Activated naive CD8-positive, alpha-beta T cell treated with anti-CD3 and anti-CD28 coated beads, Interleukin-2, amount 10 ng/mL, durations not matched to agents 7 days and 5 days (primary cell): ENCODE results near the gene EIF2B2. TPM values are rescaled to one million over a fixed set of nuclear protein-coding genes. Genes with fewer than 3 reads are reported as not detected.

Source experiments
- ATAC-seq: fragments of 150-1000 bp; cut with Tn5 transposase; one replicate; pipeline ENCODE4 v1.10.0; 2021; ENCODE audit warnings: low read depth, moderate library complexity
- POLR2A ChIA-PET: fragments of 350-600 bp; sonication (Branson Sonifier 250); formaldehyde crosslinking; loops from one replicate; lab custom pipeline; 2021; ENCODE audit warnings: antibody characterized with exemption; lab: Charles Lee
- DNase-seq: peaks from one replicate; pipeline ENCODE4 v3.0.0; 2021
- H3K27ac Mint-ChIP-seq: one replicate; pipeline ENCODE4 v1.8.0; 2022; ENCODE audit warnings: mild to moderate bottlenecking, mixed read lengths
- H3K27me3 Mint-ChIP-seq: one replicate; pipeline ENCODE4 v1.8.0; 2022; ENCODE audit warnings: mild to moderate bottlenecking, moderate library complexity, mixed read lengths
- H3K36me3 Mint-ChIP-seq: one replicate; pipeline ENCODE4 v1.8.0; 2021; ENCODE audit warnings: mild to moderate bottlenecking, mixed read lengths
- H3K4me1 Mint-ChIP-seq: one replicate; pipeline ENCODE4 v1.8.0; 2021; ENCODE audit warnings: mixed read lengths
- H3K4me3 Mint-ChIP-seq: one replicate; pipeline ENCODE4 v1.8.0; 2022; ENCODE audit warnings: mild to moderate bottlenecking, moderate library complexity, mixed read lengths
- H3K9me3 Mint-ChIP-seq: one replicate; pipeline ENCODE4 v1.8.0; 2021; ENCODE audit warnings: mixed read lengths
- total RNA-seq, 2 experiments: library from RNA; stranded (reverse); gene quantifications; one replicate each; pipeline ENCODE4 v1.2.3, GENCODE V29; 2021

EIF2B2 gene
- 10 to 100 TPM; 35.4 to 37.2 TPM for total RNA-seq

- H3K36me3 Mint-ChIP-seq = peaks cover 26% of the 10 kb centered on the region
- peak within 1 kb of the TSS; percentile 95 for H3K4me3 Mint-ChIP-seq
- peaks cover 7% of the 10 kb centered on the region for H3K27me3 Mint-ChIP-seq
- H3K4me1 Mint-ChIP-seq = peaks cover 30% of the 10 kb centered on the region
- H3K9me3 Mint-ChIP-seq = peaks cover 3% of the 10 kb centered on the region
- ATAC-seq (peak; percentile 98), DNase-seq (peak; percentile 98)
- POLR2A ChIA-PET = interaction anchor here (0.7 to 1.8 kb wide), 6 partner anchors 11 to 122 kb away, joined by 3 to 9 read pairs (median 4); partner anchors contain the start of genes ACYP1 and MLH3
- H3K27ac Mint-ChIP-seq = peak within 1 kb of the TSS; percentile 84
Measured at GRCh38 chr14:75002392-75003249, at the start of gene EIF2B2. Gene EIF2B2, plus strand, starts transcription at chr14:75002921. Its CDS starts 70 bp downstream, at chr14:75002991.

GRCh38 chr14:74953686-74954085 lies 49.0 kb upstream of the EIF2B2 start:
- H3K4me3 Mint-ChIP-seq = no peak overlapping the region
- no peak for DNase-seq
- POLR2A ChIA-PET = interaction anchor here (1.0 to 1.4 kb wide), 2 partner anchors 7 to 12 kb away, joined by 3 to 5 read pairs; no protein-coding TSS in a partner anchor
- H3K9me3 Mint-ChIP-seq = no peaks in the 10 kb centered on the region
- no peak overlapping the region for H3K27ac Mint-ChIP-seq
- ATAC-seq = no peak
- no peaks in the 10 kb centered on the region for H3K4me1 Mint-ChIP-seq
- H3K27me3 Mint-ChIP-seq = peaks cover 21% of the 10 kb centered on the region
- H3K36me3 Mint-ChIP-seq = no peaks in the 10 kb centered on the region

- H3K36me3 Mint-ChIP-seq = no peaks in the 10 kb centered on the region
- peaks cover 21% of the 10 kb centered on the region for H3K27me3 Mint-ChIP-seq
- POLR2A ChIA-PET = interaction anchor here (0.9 to 1.4 kb wide), 3 partner anchors 8 to 348 kb away, joined by 3 to 5 read pairs (median 5); no protein-coding TSS in a partner anchor
- DNase-seq = no peak
- no peaks in the 10 kb centered on the region for H3K9me3 Mint-ChIP-seq
- H3K4me3 Mint-ChIP-seq = no peak overlapping the region
- no peak overlapping the region for H3K27ac Mint-ChIP-seq
- no peaks in the 10 kb centered on the region for H3K4me1 Mint-ChIP-seq
- no peak for ATAC-seq
Measured at GRCh38 chr14:74954232-74954946, 48.3 kb upstream of the EIF2B2 start.

GRCh38 chr14:74954947-74955228 lies 47.8 kb upstream of the EIF2B2 start:
- no peak for ATAC-seq

GRCh38 chr14:74955229-74956026 lies 47.3 kb upstream of the EIF2B2 start, which contains the start of gene PGF:
Gene PGF, minus strand, starts transcription at chr14:74955597. Its CDS starts 355 bp downstream, at chr14:74955242.
- DNase-seq (peak; percentile 58), ATAC-seq (peak; percentile 75)
- POLR2A ChIA-PET = interaction anchor here (0.9 kb wide), 1 partner anchor 347 kb away, joined by 5 read pairs; no protein-coding TSS in a partner anchor
- Mint-ChIP-seq H3K4me3 (peak within 1 kb of the TSS; percentile 71), H3K36me3 (no peaks in the 10 kb centered on the region), H3K4me1 (peaks cover 2% of the 10 kb centered on the region), H3K27ac (no peak within 1 kb of the TSS), H3K27me3 (peaks cover 22% of the 10 kb centered on the region), H3K9me3 (no peaks in the 10 kb centered on the region)

More at GRCh38 chr14:74954947-74955228, 47.8 kb upstream of the EIF2B2 start:
- no peak for DNase-seq
- Mint-ChIP-seq H3K36me3 (no peaks in the 10 kb centered on the region), H3K27ac (no peak overlapping the region), H3K9me3 (no peaks in the 10 kb centered on the region), H3K4me1 (peaks cover 2% of the 10 kb centered on the region), H3K4me3 (peak overlapping the region; percentile 71), H3K27me3 (peaks cover 21% of the 10 kb centered on the region)
- POLR2A ChIA-PET = interaction anchor here (0.9 to 1.4 kb wide), 2 partner anchors 13 to 348 kb away, joined by 5 read pairs; no protein-coding TSS in a partner anchor

GRCh38 chr14:74956027-74956279 lies 46.8 kb upstream of the EIF2B2 start:
- no peaks in the 10 kb centered on the region for H3K36me3 Mint-ChIP-seq
- no peak for ATAC-seq
- H3K27ac Mint-ChIP-seq = no peak overlapping the region
- POLR2A ChIA-PET = no interaction called here
- H3K4me1 Mint-ChIP-seq = peaks cover 2% of the 10 kb centered on the region
- peaks cover 26% of the 10 kb centered on the region for H3K27me3 Mint-ChIP-seq
- peak overlapping the region; percentile 35 for H3K4me3 Mint-ChIP-seq
- H3K9me3 Mint-ChIP-seq = no peaks in the 10 kb centered on the region
- DNase-seq = no peak

- H3K4me3 Mint-ChIP-seq = peak overlapping the region; percentile 24
- POLR2A ChIA-PET = no interaction called here
Measured at GRCh38 chr14:74956280-74957072, 46.2 kb upstream of the EIF2B2 start.

GRCh38 chr14:74959596-74960180 lies 43.0 kb upstream of the EIF2B2 start:
- DNase-seq = no peak
- no peak overlapping the region for H3K27ac Mint-ChIP-seq
- no peaks in the 10 kb centered on the region for H3K36me3 Mint-ChIP-seq
- no peak overlapping the region for H3K4me3 Mint-ChIP-seq
- no peak for ATAC-seq
- peaks cover 10% of the 10 kb centered on the region for H3K4me1 Mint-ChIP-seq
- H3K27me3 Mint-ChIP-seq = peaks cover 32% of the 10 kb centered on the region
- POLR2A ChIA-PET = no interaction called here
- H3K9me3 Mint-ChIP-seq = no peaks in the 10 kb centered on the region

More at GRCh38 chr14:74956280-74957072, 46.2 kb upstream of the EIF2B2 start:
- H3K27me3 Mint-ChIP-seq = peaks cover 26% of the 10 kb centered on the region
- H3K27ac Mint-ChIP-seq = no peak overlapping the region
- H3K9me3 Mint-ChIP-seq = no peaks in the 10 kb centered on the region
- H3K36me3 Mint-ChIP-seq = no peaks in the 10 kb centered on the region
- peaks cover 2% of the 10 kb centered on the region for H3K4me1 Mint-ChIP-seq
- ATAC-seq (no peak), DNase-seq (no peak)

GRCh38 chr14:74960736-74961135 lies 42.0 kb upstream of the EIF2B2 start:
- no peak for ATAC-seq
- Mint-ChIP-seq H3K9me3 (no peaks in the 10 kb centered on the region), H3K36me3 (no peaks in the 10 kb centered on the region), H3K4me1 (peaks cover 10% of the 10 kb centered on the region), H3K27me3 (peaks cover 34% of the 10 kb centered on the region), H3K27ac (no peak overlapping the region), H3K4me3 (no peak overlapping the region)
- no peak for DNase-seq
- POLR2A ChIA-PET = no interaction called here

- H3K27me3 Mint-ChIP-seq = peaks cover 33% of the 10 kb centered on the region
- H3K9me3 Mint-ChIP-seq = no peaks in the 10 kb centered on the region
- DNase-seq (no peak), ATAC-seq (no peak)
- POLR2A ChIA-PET = no interaction called here
- no peaks in the 10 kb centered on the region for H3K36me3 Mint-ChIP-seq
- H3K4me3 Mint-ChIP-seq = no peak overlapping the region
- H3K27ac Mint-ChIP-seq = no peak overlapping the region
- H3K4me1 Mint-ChIP-seq = peaks cover 10% of the 10 kb centered on the region
Measured at GRCh38 chr14:74961238-74961911, 41.3 kb upstream of the EIF2B2 start.

GRCh38 chr14:74962046-74962445 lies 40.7 kb upstream of the EIF2B2 start:
- peaks cover 30% of the 10 kb centered on the region for H3K27me3 Mint-ChIP-seq
- H3K36me3 Mint-ChIP-seq = no peaks in the 10 kb centered on the region
- H3K9me3 Mint-ChIP-seq = no peaks in the 10 kb centered on the region
- no peak for DNase-seq
- H3K4me1 Mint-ChIP-seq = peaks cover 10% of the 10 kb centered on the region
- H3K4me3 Mint-ChIP-seq = no peak overlapping the region
- POLR2A ChIA-PET = no interaction called here
- no peak overlapping the region for H3K27ac Mint-ChIP-seq
- no peak for ATAC-seq

GRCh38 chr14:74962493-74962892 lies 40.2 kb upstream of the EIF2B2 start:
- Mint-ChIP-seq H3K4me3 (no peak overlapping the region), H3K27me3 (peaks cover 26% of the 10 kb centered on the region), H3K9me3 (no peaks in the 10 kb centered on the region), H3K36me3 (no peaks in the 10 kb centered on the region), H3K4me1 (peaks cover 10% of the 10 kb centered on the region), H3K27ac (peak overlapping the region; percentile 13)
- DNase-seq = no peak
- POLR2A ChIA-PET = no interaction called here
- ATAC-seq = no peak
